Caco-2 (cell line): Measurements from ENCODE around the gene CNTNAP5. TPM values are rescaled to one million over a fixed set of nuclear protein-coding genes. Genes with fewer than 3 reads are reported as not detected.

Source experiments
- BruUV-seq: library from RNA; stranded (reverse); fragments of 400-500 nt; replicated peaks from 2 replicates; lab custom pipeline; 2021; lab: Mats Ljungman, UMichigan
- CTCF ChIA-PET: fragments of 300-600 bp; sonication (Branson Sonifier 250); formaldehyde crosslinking; loops from one replicate; lab custom pipeline; 2022; ENCODE audit warnings: antibody characterized with exemption; lab: Charles Lee
- POLR2A ChIA-PET: fragments of 300-600 bp; sonication (Branson Sonifier 250); formaldehyde crosslinking; loops from one replicate; lab custom pipeline; 2022; ENCODE audit warnings: antibody characterized with exemption; lab: Charles Lee
- DNase-seq, 2 experiments: peaks; one replicate each; pipeline versions ENCODE4 v3.0.0 to v3.0.0-alpha.2; 2020 to 2022
- H3K27me3 ChIP-seq: replicated peaks from 2 replicates; pipeline ENCODE4 v1.6.0; 2011; ENCODE audit warnings: low read length; ENCODE audit not compliant: control insufficient read depth, insufficient read depth
- H3K36me3 ChIP-seq: 2 replicates; pipeline ENCODE4 v1.5.1; 2011; ENCODE audit warnings: low read length; ENCODE audit not compliant: control insufficient read depth, insufficient read depth
- H3K4me1 ChIP-seq: fragments of 250-450 bp; sonication (Bioruptor Pico); 2 replicates; pipeline ENCODE4 v1.5.1; 2020; ENCODE audit warnings: mild to moderate bottlenecking
- H3K4me3 ChIP-seq: 2 replicates; pipeline ENCODE4 v1.5.1; 2011; ENCODE audit warnings: low read depth, mild to moderate bottlenecking, control low read depth, low read length
- H3K9me3 ChIP-seq: fragments of 250-450 bp; sonication (Bioruptor Pico); 2 replicates; pipeline ENCODE4 v1.5.1; 2020; ENCODE audit warnings: mild to moderate bottlenecking, moderate library complexity
- H3K27ac Mint-ChIP-seq: one replicate; pipeline ENCODE4 v1.8.0; 2022; ENCODE audit warnings: mixed read lengths; ENCODE audit not compliant: unreplicated experiment
- H3K27me3 Mint-ChIP-seq: one replicate; pipeline ENCODE4 v1.8.0; 2022; ENCODE audit warnings: mixed read lengths; ENCODE audit not compliant: insufficient read depth, unreplicated experiment
- H3K36me3 Mint-ChIP-seq: one replicate; pipeline ENCODE4 v1.8.0; 2022; ENCODE audit warnings: mild to moderate bottlenecking, mixed read lengths; ENCODE audit not compliant: insufficient read depth, unreplicated experiment
- H3K4me1 Mint-ChIP-seq: one replicate; pipeline ENCODE4 v1.8.0; 2022; ENCODE audit warnings: low read depth, mixed read lengths; ENCODE audit not compliant: unreplicated experiment
- H3K4me3 Mint-ChIP-seq: one replicate; pipeline ENCODE4 v1.8.0; 2022; ENCODE audit warnings: mild to moderate bottlenecking, moderate library complexity, mixed read lengths; ENCODE audit not compliant: unreplicated experiment
- H3K9me3 Mint-ChIP-seq: one replicate; pipeline ENCODE4 v1.8.0; 2022; ENCODE audit warnings: mixed read lengths; ENCODE audit not compliant: unreplicated experiment
- CTCF ChIP-seq, 2 experiments: fragments of 200-600 bp in 1 of 2; IDR thresholded peaks; 1 replicate in 1 of 2; 2 replicates in 1 of 2; pipeline versions ENCODE4 v1.5.1 to v1.8.0; 2011 to 2022; ENCODE audit warnings: antibody characterized with exemption in 1 of 2, control low read depth in 1 of 2, inconsistent platforms in 1 of 2, low read depth in 1 of 2, low read length in 1 of 2, mild to moderate bottlenecking in 1 of 2, moderate library complexity in 1 of 2; ENCODE audit not compliant: insufficient read depth in 1 of 2, severe bottlenecking in 1 of 2, unreplicated experiment in 1 of 2
- intact Hi-C: fragments of 100-400 bp; cut with micrococcal nuclease; formaldehyde crosslinking; loops from one replicate; pipeline ENCODE4 v1.10.0; 2022; ENCODE audit not compliant: unreplicated experiment
- total RNA-seq: library from RNA; stranded (reverse); gene quantifications from 2 replicates; pipeline ENCODE4 v1.2.3, GENCODE V29; 2022

The CNTNAP5 gene
- total RNA-seq, 1 experiment from 2014 or later, result 0.14 TPM

- no peaks in the 10 kb centered on the region for H3K36me3 Mint-ChIP-seq
- peak; percentile 34 to 46 for DNase-seq
- no peaks in the 10 kb centered on the region for H3K36me3 ChIP-seq
- CTCF ChIA-PET, result no interaction called here
- peaks cover 13% of the 10 kb centered on the region for H3K4me1 Mint-ChIP-seq
- intact Hi-C loops, result loop anchor here (2.0 to 5.0 kb wide), 2 partner anchors 21 to 156 kb away; no protein-coding TSS in a partner anchor
- H3K27me3 ChIP-seq, result no peaks in the 10 kb centered on the region
- H3K4me3 Mint-ChIP-seq, result peak overlapping the region; percentile 22
- H3K4me3 ChIP-seq, result no peak overlapping the region
- no peak overlapping the region for H3K27ac Mint-ChIP-seq
- no peaks in the 10 kb centered on the region for H3K9me3 Mint-ChIP-seq
- H3K4me1 ChIP-seq, result peaks cover 22% of the 10 kb centered on the region
- POLR2A ChIA-PET, result no interaction called here
- no peak for TF ChIP-seq CTCF (IDR thresholded peaks at IDR 0.05; ENCODE audit: insufficient read depth in 1 of 2, low read depth in 1 of 2, low read length in 1 of 2, severe bottlenecking in 1 of 2, unreplicated experiment in 1 of 2)
- H3K27me3 Mint-ChIP-seq, result no peaks in the 10 kb centered on the region
- no peaks in the 10 kb centered on the region for H3K9me3 ChIP-seq
- BruUV-seq, result no TSS peak
Observed at GRCh38 chr2:124816007-124816406, 790.9 kb downstream of the CNTNAP5 start.

- POLR2A ChIA-PET, result no interaction called here
- H3K27me3 ChIP-seq, result no peaks in the 10 kb centered on the region
- no TSS peak for BruUV-seq
- no peaks in the 10 kb centered on the region for H3K9me3 Mint-ChIP-seq
- DNase-seq, result no peak
- no peaks in the 10 kb centered on the region for H3K27me3 Mint-ChIP-seq
- no peak overlapping the region for H3K27ac Mint-ChIP-seq
- no peaks in the 10 kb centered on the region for H3K36me3 Mint-ChIP-seq
- no peaks in the 10 kb centered on the region for H3K36me3 ChIP-seq
- CTCF ChIA-PET, result no interaction called here
- H3K4me1 Mint-ChIP-seq, result peaks cover 6% of the 10 kb centered on the region
- no peak for TF ChIP-seq CTCF (IDR thresholded peaks at IDR 0.05; ENCODE audit: insufficient read depth in 1 of 2, low read depth in 1 of 2, low read length in 1 of 2, severe bottlenecking in 1 of 2, unreplicated experiment in 1 of 2)
- intact Hi-C loops, result no loop called here
- no peaks in the 10 kb centered on the region for H3K9me3 ChIP-seq
- no peak overlapping the region for H3K4me3 Mint-ChIP-seq
- no peaks in the 10 kb centered on the region for H3K4me1 ChIP-seq
- no peak overlapping the region for H3K4me3 ChIP-seq
Observed at GRCh38 chr2:124822516-124822915, 797.4 kb downstream of the CNTNAP5 start.

- no peaks in the 10 kb centered on the region for H3K27me3 ChIP-seq
- no peak for TF ChIP-seq CTCF (IDR thresholded peaks at IDR 0.05; ENCODE audit: insufficient read depth in 1 of 2, low read depth in 1 of 2, low read length in 1 of 2, severe bottlenecking in 1 of 2, unreplicated experiment in 1 of 2)
- intact Hi-C loops, result no loop called here
- H3K36me3 ChIP-seq, result no peaks in the 10 kb centered on the region
- no peak overlapping the region for H3K4me3 Mint-ChIP-seq
- POLR2A ChIA-PET, result no interaction called here
- no peak overlapping the region for H3K4me3 ChIP-seq
- no peaks in the 10 kb centered on the region for H3K27me3 Mint-ChIP-seq
- CTCF ChIA-PET, result no interaction called here
- H3K36me3 Mint-ChIP-seq, result no peaks in the 10 kb centered on the region
- no peak overlapping the region for H3K27ac Mint-ChIP-seq
- peaks cover 6% of the 10 kb centered on the region for H3K4me1 Mint-ChIP-seq
- BruUV-seq, result no TSS peak
- H3K9me3 ChIP-seq, result no peaks in the 10 kb centered on the region
- no peak for DNase-seq
- H3K9me3 Mint-ChIP-seq, result no peaks in the 10 kb centered on the region
- no peaks in the 10 kb centered on the region for H3K4me1 ChIP-seq
Observed at GRCh38 chr2:124824441-124824840, 799.4 kb downstream of the CNTNAP5 start.
